K562 (cell line): Measurements from ENCODE around the gene DAAM1. TPM values are rescaled to one million over a fixed set of nuclear protein-coding genes. Genes with fewer than 3 reads are reported as not detected.

Experiments
- ATAC-seq: fragments of 200-7000 bp; cut with Tn5 transposase; 3 replicates; pipeline ENCODE4 v1.9.1; 2020; ENCODE audit warnings: moderate library complexity
- BruUV-seq: library from RNA; stranded (reverse); fragments of 400-500 nt; replicated peaks from 2 replicates; lab custom pipeline; 2021; lab: Mats Ljungman, UMichigan
- CTCF ChIA-PET: fragments of 300-600 bp; formaldehyde crosslinking; extraction: SDS; loops from one replicate; lab custom pipeline; 2021; ENCODE audit warnings: low intra/inter-chr PET ratio; lab: Yijun Ruan, JAX
- POLR2A ChIA-PET: fragments of 300-600, 350-650 bp; sonication (Branson Sonifier 250); formaldehyde crosslinking; extraction: SDS; loops from one replicate; lab custom pipeline; 2021; ENCODE audit warnings: antibody characterized with exemption, inconsistent platforms; lab: Yijun Ruan, JAX
- DNase-seq, 4 experiments: peaks; one replicate each; pipeline versions ENCODE4 v3.0.0 to v3.0.0-alpha.2; 2011 to 2018; ENCODE audit warnings: low spot score in 3 of 4, mixed read lengths in 3 of 4; ENCODE audit errors: extremely low read depth in 1 of 4
- FAIRE-seq: peaks from 2 replicates; lab custom pipeline; 2011; peaks lifted over from hg19 to GRCh38; lab: Jason Lieb, UNC
- H2AFZ ChIP-seq: 2 replicates; pipeline ENCODE4 v1.6.0; 2011; ENCODE audit warnings: low read depth, low read length, control low read depth, inconsistent platforms
- H3K27ac ChIP-seq: fragments of 200-600 bp; 3 replicates; pipeline ENCODE4 v1.8.0; 2011; ENCODE audit warnings: low read depth, mild to moderate bottlenecking, control low read depth, inconsistent platforms, low read length, moderate library complexity, mixed read lengths; ENCODE audit errors: extremely low read depth
- H3K27me3 ChIP-seq, 2 experiments: fragments of 300-600 bp in 1 of 2; 2 replicates in 1 of 2; 3 replicates in 1 of 2; pipeline versions ENCODE4 v1.6.0 to v1.8.0; 2011; ENCODE audit warnings: inconsistent platforms in 2 of 2, low read length in 2 of 2, mild to moderate bottlenecking in 1 of 2, mixed read lengths in 1 of 2, moderate library complexity in 1 of 2; ENCODE audit not compliant: control insufficient read depth in 2 of 2, insufficient read depth in 2 of 2
- H3K36me3 ChIP-seq: fragments of 300-600 bp; 3 replicates; pipeline ENCODE4 v1.8.0; 2011; ENCODE audit warnings: mild to moderate bottlenecking, low read length, inconsistent platforms; ENCODE audit not compliant: control insufficient read depth, insufficient read depth
- H3K4me1 ChIP-seq, 2 experiments: fragments of 200-600 bp in 1 of 2; replicated peaks in 1 of 2; 2 replicates in 1 of 2; 3 replicates in 1 of 2; pipeline versions ENCODE4 v1.5.1 to v1.8.0; 2011; ENCODE audit warnings: inconsistent platforms in 2 of 2, low read length in 2 of 2, mild to moderate bottlenecking in 1 of 2, mixed read lengths in 1 of 2, moderate library complexity in 1 of 2; ENCODE audit not compliant: control insufficient read depth in 2 of 2, insufficient read depth in 2 of 2
- H3K4me2 ChIP-seq: 2 replicates; pipeline ENCODE4 v1.6.1; 2011; ENCODE audit warnings: low read length, control low read depth, inconsistent platforms, mixed read lengths; ENCODE audit not compliant: insufficient read depth
- H3K4me3 ChIP-seq: fragments of 200-600 bp; sonication (generic), shearing (Covaris generic); 2 replicates; pipeline ENCODE4 v1.5.1; 2016; ENCODE audit warnings: control low read depth, inconsistent platforms
- H3K79me2 ChIP-seq: fragments of 200-600 bp; 3 replicates; pipeline ENCODE4 v1.8.0; 2011; ENCODE audit warnings: low read length, inconsistent platforms; ENCODE audit not compliant: control insufficient read depth, insufficient read depth
- H3K9ac ChIP-seq, 2 experiments: 2 replicates each; pipeline versions ENCODE4 v1.6.0 to v1.6.1; 2011; ENCODE audit warnings: low read depth in 2 of 2, low read length in 2 of 2, control low read depth in 1 of 2, inconsistent platforms in 1 of 2, mild to moderate bottlenecking in 1 of 2, mixed read lengths in 1 of 2; ENCODE audit not compliant: insufficient read depth in 1 of 2
- H3K9me1 ChIP-seq: one replicate; pipeline ENCODE4 v1.6.0; 2011; ENCODE audit warnings: inconsistent platforms, mild to moderate bottlenecking, low read length, moderate library complexity; ENCODE audit not compliant: control insufficient read depth, insufficient read depth
- H3K9me3 ChIP-seq: replicated peaks from 2 replicates; pipeline ENCODE4 v1.5.1; 2011; ENCODE audit warnings: low read depth, low read length, inconsistent platforms; ENCODE audit not compliant: control insufficient read depth, insufficient read depth
- H4K20me1 ChIP-seq: replicated peaks from 2 replicates; pipeline ENCODE4 v1.6.1; 2011; ENCODE audit warnings: low read length, inconsistent platforms, mixed read lengths; ENCODE audit not compliant: control insufficient read depth, insufficient read depth
- EWSR1 ChIP-seq: fragments of 450-650 bp; IDR thresholded peaks from 2 replicates; pipeline ENCODE4 v1.6.1; 2018; ENCODE audit warnings: borderline replicate concordance, mild to moderate bottlenecking, low read depth, moderate library complexity; ENCODE audit not compliant: partially characterized antibody
- JUNB ChIP-seq: fragments of 450-650 bp; formaldehyde crosslinking; conservative IDR thresholded peaks from 2 replicates; pipeline ENCODE4 v1.4.0; 2020; ENCODE audit warnings: mild to moderate bottlenecking
- MEF2D ChIP-seq: conservative IDR thresholded peaks from 2 replicates; pipeline ENCODE4 v1.6.1; 2016; ENCODE audit warnings: low read depth, missing genetic modification characterization, missing compliant biosample characterization
- NCOA6 ChIP-seq: fragments of 450-650 bp; IDR thresholded peaks from 2 replicates; pipeline ENCODE4 v1.6.1; 2017; ENCODE audit warnings: mild to moderate bottlenecking
- NFRKB ChIP-seq: fragments of 450-650 bp; IDR thresholded peaks from 2 replicates; pipeline ENCODE4 v1.6.1; 2016; ENCODE audit warnings: low read depth
- PTBP1 ChIP-seq: fragments of 200-400 bp; formaldehyde crosslinking; IDR thresholded peaks from 2 replicates; pipeline ENCODE4 v1.6.1; 2017; ENCODE audit warnings: low read depth, low read length
- SMAD4 ChIP-seq: fragments of 250-450 bp; sonication (Bioruptor Pico); conservative IDR thresholded peaks from 2 replicates; pipeline ENCODE4 v1.8.0; 2021; ENCODE audit warnings: inconsistent platforms, mild to moderate bottlenecking, moderate library complexity
- SREBF1 ChIP-seq: fragments of 150-350 bp; IDR thresholded peaks from 2 replicates; pipeline ENCODE4 v1.6.1; 2014; ENCODE audit warnings: antibody characterized with exemption, low read depth, low read length, borderline replicate concordance
- STAT6 ChIP-seq: sonication (generic); formaldehyde crosslinking; IDR thresholded peaks from 2 replicates; pipeline ENCODE4 v1.8.1; 2023; ENCODE audit warnings: mild to moderate bottlenecking, missing genetic modification reagents
- TAF9B ChIP-seq: fragments of 450-650 bp; IDR thresholded peaks from 2 replicates; pipeline ENCODE4 v1.6.1; 2018; ENCODE audit warnings: mild to moderate bottlenecking; ENCODE audit not compliant: partially characterized antibody
- ZKSCAN1 ChIP-seq: fragments of 150-350 bp; IDR thresholded peaks from 2 replicates; pipeline ENCODE4 v1.6.1; 2016; ENCODE audit warnings: low read depth, low read length
- ZNF124 ChIP-seq: sonication (generic); formaldehyde crosslinking; IDR thresholded peaks from 2 replicates; pipeline ENCODE4 v1.8.1; 2022; ENCODE audit warnings: missing genetic modification reagents
- ZNF212 ChIP-seq: fragments of 450-650 bp; formaldehyde crosslinking; IDR thresholded peaks from 2 replicates; pipeline ENCODE4 v1.4.0; 2020; ENCODE audit warnings: mild to moderate bottlenecking
- ZNF354B ChIP-seq: fragments of 250-450 bp; sonication (Bioruptor Pico); IDR thresholded peaks from 2 replicates; pipeline ENCODE4 v1.4.0; 2020
- in situ Hi-C: fragments of 300-500 bp; cut with MboI; formaldehyde crosslinking; loops from 4 replicates; pipeline ENCODE4 v1.15.0; 2018; ENCODE audit warnings: inconsistent platforms, mixed read lengths
- intact Hi-C: fragments of 100-400 bp; cut with micrococcal nuclease; formaldehyde crosslinking; loops from 2 replicates; pipeline ENCODE4 v1.14.2; 2022
- polyA plus RNA-seq, 8 experiments: library from polyadenylated mRNA; depleted of rRNA in 4 of 8; stranded (reverse) in 5 of 8; unstranded in 3 of 8; fragments of >200 nt; fragmentation: Nextera tagmentation in 2 of 8; fragmentation: Illumina TruSeq in 1 of 8; extraction: Ambion mirVana in 2 of 8; extraction: Trizol in 1 of 8; gene quantifications; 2 replicates each; pipeline versions ENCODE4 v1.2.1 to v1.2.3, GENCODE V29; 2011 to 2014; ENCODE audit warnings: inconsistent platforms in 1 of 8, missing spikeins in 1 of 8
- total RNA-seq, 7 experiments: library from RNA; depleted of rRNA in 6 of 7; stranded (reverse); fragments of >200 nt in 6 of 7; fragmentation: Illumina TruSeq in 2 of 7; extraction: Trizol in 2 of 7; gene quantifications; 2 replicates each; pipeline versions ENCODE4 v1.2.1 to v1.2.3, GENCODE V29; 2011 to 2021; ENCODE audit warnings: low replicate concordance in 1 of 7
- TF ChIP-seq, protein P1 (sequence below): sonication (generic); formaldehyde crosslinking; IDR thresholded peaks from 2 replicates; pipeline ENCODE4 v1.8.1; 2023; ENCODE audit warnings: mild to moderate bottlenecking, missing genetic modification reagents
- TF ChIP-seq, protein P2 (sequence below), 2 experiments: fragments of 150-350 bp in 1 of 2; IDR thresholded peaks; 2 replicates each; pipeline ENCODE4 v1.6.1; 2012 to 2016; ENCODE audit warnings: low read depth in 2 of 2, low read length in 2 of 2, mild to moderate bottlenecking in 1 of 2, moderate library complexity in 1 of 2

The DAAM1 gene
- total and polyA plus RNA-seq, 9 of the 15 experiments (the other 6 are each of a cell fraction or from before 2014, with no cell fraction given), result 3.6 to 11.6 (median 6.7) TPM

- Histone ChIP-seq H3K79me2 (no peaks in the 10 kb centered on the region), H3K27ac (no peak overlapping the region), H3K4me3 (no peak overlapping the region), H3K27me3 (no peaks in the 10 kb centered on the region), H2AFZ (no peak overlapping the region), H4K20me1 (no peaks in the 10 kb centered on the region), H3K9me3 (no peaks in the 10 kb centered on the region), H3K4me2 (no peak overlapping the region), H3K9ac (no peak overlapping the region), H3K36me3 (no peaks in the 10 kb centered on the region), H3K4me1 (no peaks in the 10 kb centered on the region; a peak in 1 of 5 replicates), H3K9me1 (no peaks in the 10 kb centered on the region)
- FAIRE-seq (no peak), DNase-seq (no peak), ATAC-seq (no peak)
- POLR2A ChIA-PET, result no interaction called here
- intact Hi-C loops (no loop called here), in situ Hi-C loops (no loop called here)
- BruUV-seq, result no TSS peak
- CTCF ChIA-PET, result no interaction called here
- TF ChIP-seq ZNF354B, result no peak
- TF ChIP-seq TAF9B, result no peak
- no peak for TF ChIP-seq NFRKB
- TF ChIP-seq NCOA6, result no peak
- TF ChIP-seq, protein P1, sequence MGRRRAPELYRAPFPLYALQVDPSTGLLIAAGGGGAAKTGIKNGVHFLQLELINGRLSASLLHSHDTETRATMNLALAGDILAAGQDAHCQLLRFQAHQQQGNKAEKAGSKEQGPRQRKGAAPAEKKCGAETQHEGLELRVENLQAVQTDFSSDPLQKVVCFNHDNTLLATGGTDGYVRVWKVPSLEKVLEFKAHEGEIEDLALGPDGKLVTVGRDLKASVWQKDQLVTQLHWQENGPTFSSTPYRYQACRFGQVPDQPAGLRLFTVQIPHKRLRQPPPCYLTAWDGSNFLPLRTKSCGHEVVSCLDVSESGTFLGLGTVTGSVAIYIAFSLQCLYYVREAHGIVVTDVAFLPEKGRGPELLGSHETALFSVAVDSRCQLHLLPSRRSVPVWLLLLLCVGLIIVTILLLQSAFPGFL (CRISPR knock-in tag), result no peak
- TF ChIP-seq ZNF212 (CRISPR knock-in tag), result no peak
- no peak for TF ChIP-seq ZNF124
- no peak for TF ChIP-seq SMAD4 (CRISPR knock-in tag)
- no peak for TF ChIP-seq EWSR1
- no peak for TF ChIP-seq MEF2D
- TF ChIP-seq SREBF1, result no peak
- TF ChIP-seq ZKSCAN1, result no peak
- TF ChIP-seq PTBP1, result no peak
- TF ChIP-seq, protein P2, sequence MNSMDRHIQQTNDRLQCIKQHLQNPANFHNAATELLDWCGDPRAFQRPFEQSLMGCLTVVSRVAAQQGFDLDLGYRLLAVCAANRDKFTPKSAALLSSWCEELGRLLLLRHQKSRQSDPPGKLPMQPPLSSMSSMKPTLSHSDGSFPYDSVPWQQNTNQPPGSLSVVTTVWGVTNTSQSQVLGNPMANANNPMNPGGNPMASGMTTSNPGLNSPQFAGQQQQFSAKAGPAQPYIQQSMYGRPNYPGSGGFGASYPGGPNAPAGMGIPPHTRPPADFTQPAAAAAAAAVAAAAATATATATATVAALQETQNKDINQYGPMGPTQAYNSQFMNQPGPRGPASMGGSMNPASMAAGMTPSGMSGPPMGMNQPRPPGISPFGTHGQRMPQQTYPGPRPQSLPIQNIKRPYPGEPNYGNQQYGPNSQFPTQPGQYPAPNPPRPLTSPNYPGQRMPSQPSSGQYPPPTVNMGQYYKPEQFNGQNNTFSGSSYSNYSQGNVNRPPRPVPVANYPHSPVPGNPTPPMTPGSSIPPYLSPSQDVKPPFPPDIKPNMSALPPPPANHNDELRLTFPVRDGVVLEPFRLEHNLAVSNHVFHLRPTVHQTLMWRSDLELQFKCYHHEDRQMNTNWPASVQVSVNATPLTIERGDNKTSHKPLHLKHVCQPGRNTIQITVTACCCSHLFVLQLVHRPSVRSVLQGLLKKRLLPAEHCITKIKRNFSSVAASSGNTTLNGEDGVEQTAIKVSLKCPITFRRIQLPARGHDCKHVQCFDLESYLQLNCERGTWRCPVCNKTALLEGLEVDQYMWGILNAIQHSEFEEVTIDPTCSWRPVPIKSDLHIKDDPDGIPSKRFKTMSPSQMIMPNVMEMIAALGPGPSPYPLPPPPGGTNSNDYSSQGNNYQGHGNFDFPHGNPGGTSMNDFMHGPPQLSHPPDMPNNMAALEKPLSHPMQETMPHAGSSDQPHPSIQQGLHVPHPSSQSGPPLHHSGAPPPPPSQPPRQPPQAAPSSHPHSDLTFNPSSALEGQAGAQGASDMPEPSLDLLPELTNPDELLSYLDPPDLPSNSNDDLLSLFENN (IDR thresholded peaks at IDR 0.05; ENCODE audit: low read depth in 2 of 2, low read length in 2 of 2), result no peak
- TF ChIP-seq JUNB (CRISPR knock-in tag), result no peak
- no peak for TF ChIP-seq STAT6 (CRISPR knock-in tag)
Measured at GRCh38 chr14:59239022-59239421, 50.6 kb downstream of the DAAM1 start.
